Stimulated activated CD8-positive, alpha-beta memory T cell treated with anti-CD3 and anti-CD28 coated beads, Interleukin-15, amount 100 ng/mL, for 4 hours (primary cell): ENCODE results near the gene PLG.
"Not testable (repeated sequence)": the region's sequence is repeated elsewhere in the genome, so short reads cannot be mapped to it uniquely, and the experiment has no call there.

Source experiments
- DNase-seq, 2 donors: peaks; one replicate each; pipeline ENCODE4 v3.0.0-alpha.2; 2020; ENCODE audit warnings: low read depth in 2 of 2

The PLG gene

DNA sequence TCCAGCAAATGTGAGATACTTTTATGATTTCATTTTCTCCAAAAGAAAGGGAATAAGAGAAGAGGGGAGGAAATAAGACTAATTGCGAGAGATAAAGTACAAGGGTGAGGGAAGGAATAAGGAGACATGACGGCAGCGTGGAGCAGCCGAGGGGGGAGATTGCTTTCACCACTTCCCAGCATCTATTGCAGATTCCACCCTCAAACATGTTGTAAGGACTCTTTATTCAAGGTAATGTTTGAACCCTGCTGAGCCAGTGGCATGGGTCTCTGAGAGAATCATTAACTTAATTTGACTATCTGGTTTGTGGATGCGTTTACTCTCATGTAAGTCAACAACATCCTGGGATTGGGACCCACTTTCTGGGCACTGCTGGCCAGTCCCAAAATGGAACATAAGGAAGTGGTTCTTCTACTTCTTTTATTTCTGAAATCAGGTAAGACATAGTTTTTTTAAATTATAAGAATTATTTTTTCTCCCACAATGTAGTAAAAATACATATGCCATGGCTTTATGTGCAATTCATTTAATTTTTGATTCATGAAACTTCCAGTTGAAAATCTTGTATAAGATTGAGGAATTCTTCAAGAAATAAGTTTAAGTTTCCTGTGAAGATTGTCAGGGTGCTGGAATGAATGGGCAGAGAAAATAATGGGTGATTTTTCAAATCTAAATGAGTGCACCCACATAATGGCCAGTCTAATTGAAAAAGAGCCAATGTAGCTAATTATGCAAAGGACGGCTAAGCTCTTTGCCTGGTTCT is at the start of gene PLG:
PLG (plus strand) TSS at position 327 of the 763 bp plus-strand sequence; CDS start at position 388, 61 bp downstream.
- DNase-seq: not testable (repeated sequence)

DNA sequence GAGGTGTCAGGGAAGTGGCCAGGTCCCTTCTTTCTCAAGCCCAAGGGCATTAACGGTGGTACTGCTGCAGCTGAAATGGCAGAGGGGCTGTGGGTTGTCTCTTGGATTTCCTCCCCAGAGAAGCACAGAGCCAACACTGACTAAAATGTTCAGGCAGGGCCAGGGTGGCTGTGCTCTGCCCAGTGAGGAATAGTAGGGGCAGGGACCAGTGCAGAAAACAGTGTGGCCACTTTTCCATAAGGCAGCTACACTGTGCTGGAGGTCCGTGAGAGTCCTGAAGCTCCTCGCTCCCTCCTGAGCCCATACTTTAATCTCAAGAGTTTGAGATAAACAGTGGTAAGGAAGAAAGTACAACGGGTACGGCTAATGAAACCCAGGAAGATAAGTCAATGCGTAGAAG is 42.5 kb upstream of the PLG start:
- no peak for DNase-seq

DNA sequence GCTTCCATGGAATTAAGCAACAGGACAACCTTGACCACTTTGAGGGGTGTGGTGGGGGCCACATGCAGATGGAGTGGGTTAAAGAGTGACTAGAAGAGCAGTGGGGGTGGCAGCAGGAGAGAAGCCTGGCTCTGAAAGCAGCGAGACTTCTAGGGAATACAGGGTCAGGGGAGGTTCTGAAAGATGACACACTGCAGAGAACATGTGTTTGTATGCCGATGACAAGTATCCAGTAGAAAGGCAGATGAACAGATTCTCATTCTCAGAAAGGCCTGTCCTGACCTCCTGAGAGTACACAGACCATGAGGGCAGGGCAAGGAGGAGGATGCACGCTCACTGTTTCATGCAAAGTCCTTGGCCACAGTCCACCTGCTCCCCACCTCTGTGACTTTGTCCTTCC is 40.8 kb upstream of the PLG start:
- DNase-seq: no peak

DNA sequence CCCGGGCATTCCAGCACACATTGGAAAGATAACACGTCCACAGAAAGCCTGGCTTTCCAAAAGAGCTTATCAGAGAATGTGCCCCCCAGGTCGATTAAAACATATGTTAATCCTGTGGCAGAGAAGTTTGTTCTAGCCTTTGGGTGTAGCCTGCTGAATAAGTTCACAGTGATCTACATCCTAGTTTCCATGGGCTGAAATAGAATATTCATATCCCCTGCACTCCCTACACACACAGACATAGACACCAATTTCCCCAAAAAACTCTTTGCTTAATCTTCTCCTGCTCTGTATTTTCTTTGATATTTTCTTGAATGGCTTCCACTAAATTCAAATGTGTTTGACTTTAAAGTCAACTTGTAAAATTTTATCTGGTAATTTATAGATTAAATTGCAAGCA is 39.6 kb upstream of the PLG start:
- no peak for DNase-seq

DNA sequence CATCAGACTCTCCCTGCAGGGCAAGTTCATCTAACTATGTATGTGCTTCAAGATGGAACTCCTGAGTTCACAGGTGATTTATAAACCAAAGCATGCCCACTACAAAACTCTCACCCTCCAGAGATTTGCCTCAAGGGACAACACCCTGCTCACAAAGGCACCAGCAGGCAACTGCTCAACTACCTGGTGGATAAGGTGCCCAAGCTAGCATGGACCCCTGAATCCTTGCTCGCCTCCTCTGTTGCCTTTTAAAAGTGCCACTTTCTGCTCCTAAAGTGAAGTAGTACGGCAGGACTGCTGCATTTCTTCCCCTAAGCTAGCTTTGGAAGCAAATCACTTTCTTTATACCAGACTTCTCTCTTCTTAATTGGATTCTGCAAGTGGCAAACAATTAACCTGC is 39.2 kb upstream of the PLG start:
- no peak for DNase-seq

DNA sequence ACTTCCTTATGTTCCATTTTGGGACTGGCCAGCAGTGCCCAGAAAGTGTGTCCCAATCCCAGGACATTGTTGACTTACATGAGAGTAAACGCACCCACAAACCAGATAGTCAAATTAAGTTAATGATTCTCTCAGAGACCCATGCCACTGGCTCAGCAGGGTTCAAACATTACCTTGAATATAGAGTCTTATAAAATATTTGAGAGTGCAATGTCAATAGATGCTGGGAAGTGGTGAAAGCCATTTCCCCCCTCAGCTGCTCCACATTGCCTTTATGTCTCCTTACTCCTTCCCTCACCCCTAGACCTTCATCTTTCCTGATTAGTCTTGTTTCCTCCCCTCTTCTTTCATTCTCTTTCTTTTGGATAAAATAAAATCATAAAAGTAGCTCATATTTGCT is 37.8 kb upstream of the PLG start, which contains the start of gene LPA:
LPA (minus strand) TSS at position 78 of the 400 bp plus-strand sequence; CDS start at position 17, 61 bp downstream.
- not testable (repeated sequence) for DNase-seq

DNA sequence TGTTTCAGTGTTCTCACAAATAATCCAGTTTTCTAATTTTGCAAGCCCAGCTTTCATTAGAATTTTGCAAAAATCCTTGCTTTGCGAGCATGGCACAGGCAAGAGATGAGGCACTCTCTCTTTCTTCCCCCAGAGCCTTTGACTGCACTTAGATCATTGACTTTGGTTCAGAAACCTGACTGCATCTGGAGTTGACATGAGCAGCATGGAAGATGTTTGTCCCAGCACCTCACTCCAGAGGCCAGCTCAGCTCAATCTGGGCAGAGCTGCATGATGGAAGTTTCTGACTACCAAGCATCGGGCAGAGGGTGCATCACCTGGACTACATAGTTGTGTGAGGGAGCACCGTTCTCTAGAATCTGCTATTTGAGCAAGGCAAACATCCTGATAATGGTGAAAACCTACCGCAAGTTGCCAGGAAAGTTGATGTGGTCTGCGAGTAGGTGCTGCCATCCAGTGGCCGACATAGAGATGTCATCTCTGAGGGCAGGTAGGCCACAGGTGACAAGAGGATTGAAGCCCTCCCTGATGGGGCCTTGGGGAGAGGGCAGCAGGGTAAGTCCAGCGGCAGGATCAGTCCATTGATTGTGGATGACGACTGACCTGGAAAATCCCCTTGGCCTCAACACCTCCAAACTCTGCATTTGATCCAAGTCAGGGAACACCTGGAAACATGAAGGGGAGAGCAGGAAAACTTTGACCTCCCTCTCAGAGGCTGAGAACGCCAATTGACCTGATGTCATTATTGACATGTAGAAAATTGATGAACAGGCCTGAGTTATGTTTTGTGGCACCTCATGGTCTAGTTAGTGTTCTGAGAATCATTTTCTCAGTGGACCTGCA is 34.2 kb upstream of the PLG start:
- DNase-seq: no peak

DNA sequence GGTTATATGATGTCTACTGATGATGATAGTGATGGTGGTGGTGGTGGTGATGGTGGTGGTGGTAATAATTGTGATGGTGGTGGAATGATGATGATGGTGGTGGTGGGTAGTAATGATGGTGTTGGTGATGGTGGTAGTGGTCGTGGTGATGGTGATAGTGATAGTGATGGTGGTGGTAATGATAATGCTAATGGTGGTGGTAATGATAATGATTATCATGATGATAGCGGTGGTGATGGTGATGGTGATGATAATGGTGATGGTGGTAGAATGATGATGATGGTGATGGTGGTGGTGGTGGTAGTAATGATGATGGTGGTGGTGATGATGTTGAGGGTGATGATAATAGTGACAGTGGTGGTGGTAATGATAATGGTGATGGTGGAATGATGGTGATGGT is 33.5 kb upstream of the PLG start:
- no peak for DNase-seq

DNA sequence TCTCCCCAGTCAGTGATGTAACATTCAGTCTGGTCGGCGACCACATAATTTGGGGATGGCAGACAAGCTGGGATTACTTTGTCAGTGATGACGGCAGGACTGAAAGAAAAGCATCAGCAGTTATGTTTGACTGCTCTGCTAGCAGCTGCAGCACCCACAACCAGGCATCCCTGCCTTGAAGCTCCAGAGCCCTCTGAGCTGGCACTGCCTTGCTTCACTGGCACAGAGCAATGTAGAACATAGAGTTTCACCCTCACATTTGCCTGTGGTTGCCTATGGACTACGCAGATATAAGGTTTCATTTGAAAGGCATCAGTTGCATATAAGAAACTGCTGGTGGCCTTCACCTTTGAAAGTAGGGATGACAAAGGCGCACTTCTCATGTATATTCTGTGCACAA is 25.6 kb upstream of the PLG start:
- not testable (repeated sequence) for DNase-seq

DNA sequence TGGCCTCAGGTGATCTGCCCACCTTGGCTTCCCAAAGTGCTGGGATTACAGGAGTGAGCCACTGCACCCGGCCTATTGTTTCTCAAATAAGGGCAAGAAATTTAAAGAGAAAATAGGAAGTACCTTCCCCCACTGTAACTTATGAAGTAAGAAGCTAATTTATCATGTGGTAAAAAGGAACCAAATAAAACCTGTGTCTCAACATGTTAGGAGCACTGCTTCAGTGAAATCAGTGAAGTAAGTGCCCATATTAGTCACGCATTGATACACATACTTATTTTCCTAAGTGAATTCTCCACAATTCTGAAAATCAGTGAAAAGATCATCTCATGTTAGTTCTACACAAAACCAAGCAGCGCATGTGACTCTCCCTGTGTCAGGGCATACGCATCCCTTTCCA is 23.8 kb upstream of the PLG start:
- no peak for DNase-seq

DNA sequence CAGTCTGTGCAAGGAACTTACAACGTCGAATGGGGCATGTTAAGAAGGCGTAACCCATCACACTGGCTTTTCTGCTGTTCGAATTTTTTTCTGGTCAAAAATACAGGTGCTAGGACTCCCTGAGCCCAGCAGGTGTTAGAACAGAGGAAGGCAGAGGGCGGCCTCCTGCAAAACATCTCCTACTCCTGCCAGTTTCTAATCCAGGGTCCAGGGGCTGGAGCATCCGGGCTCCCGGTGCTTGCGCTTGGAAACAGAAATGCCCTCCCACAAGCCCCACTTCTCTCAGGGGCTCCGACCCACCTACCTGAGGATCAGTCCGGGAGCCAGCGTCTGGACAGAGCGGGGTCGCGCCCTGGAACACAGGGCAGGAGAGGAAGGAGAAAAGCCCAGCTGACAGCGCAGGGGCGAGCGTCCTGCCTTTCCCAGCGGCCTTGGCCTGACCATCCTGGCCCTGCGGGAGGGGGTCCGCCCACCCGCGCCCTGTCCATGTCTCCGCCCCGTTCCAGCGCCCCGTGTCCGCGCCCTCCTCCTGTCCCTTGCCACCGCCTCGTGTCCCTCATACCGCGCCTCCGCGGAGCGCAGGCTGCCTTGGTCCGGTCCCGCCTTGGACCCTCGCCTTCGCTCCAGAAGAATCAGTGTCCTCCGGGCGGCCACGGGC is 23.2 kb upstream of the PLG start:
- DNase-seq: no peak

DNA sequence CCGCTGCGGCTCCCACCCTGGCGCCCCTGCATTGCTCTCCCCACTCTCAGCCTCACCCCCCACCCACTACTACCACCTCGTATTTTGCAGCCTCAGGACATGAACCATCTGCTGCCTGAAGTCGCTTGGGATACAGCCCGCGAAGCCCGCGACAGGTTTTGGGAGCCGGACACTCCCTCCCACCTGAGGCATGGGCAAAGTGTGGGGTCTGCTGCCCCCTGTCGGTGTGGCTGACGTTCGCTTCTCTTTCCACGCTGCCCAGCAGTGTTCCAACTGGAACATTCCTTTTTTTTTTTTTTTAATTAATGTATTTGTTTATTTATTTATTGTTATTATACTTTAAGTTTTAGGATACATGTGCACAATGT is 22.7 kb upstream of the PLG start:
- DNase-seq: no peak

DNA sequence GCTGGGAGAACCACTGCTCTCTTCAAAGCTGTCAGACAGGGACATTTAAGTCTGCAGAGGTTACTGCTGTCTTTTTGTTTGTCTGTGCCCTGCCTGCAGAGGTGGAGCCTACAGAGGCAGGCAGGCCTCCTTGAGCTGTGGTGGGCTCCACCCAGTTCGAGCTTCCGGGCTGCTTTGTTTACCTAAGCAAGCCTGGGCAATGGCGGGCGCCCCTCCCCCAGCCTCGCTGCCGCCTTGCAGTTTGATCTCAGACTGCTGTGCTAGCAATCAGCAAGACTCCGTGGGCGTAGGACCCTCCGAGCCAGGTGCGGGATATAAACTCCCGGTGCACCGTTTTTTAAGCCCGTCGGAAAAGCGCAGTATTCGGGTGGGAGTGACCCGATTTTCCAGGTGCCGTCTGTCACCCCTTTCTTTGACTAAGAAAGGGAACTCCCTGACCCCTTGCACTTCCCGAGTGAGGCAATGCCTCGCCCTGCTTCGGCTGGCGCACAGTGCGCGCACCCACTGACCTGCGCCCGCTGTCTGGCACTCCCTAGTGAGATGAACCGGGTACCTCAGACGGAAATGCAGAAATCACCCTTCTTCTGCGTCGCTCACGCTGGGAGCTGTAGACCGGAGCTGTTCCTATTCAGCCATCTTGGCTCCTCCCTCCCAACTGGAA is 16.8 kb upstream of the PLG start:
- DNase-seq: not testable (repeated sequence)

DNA sequence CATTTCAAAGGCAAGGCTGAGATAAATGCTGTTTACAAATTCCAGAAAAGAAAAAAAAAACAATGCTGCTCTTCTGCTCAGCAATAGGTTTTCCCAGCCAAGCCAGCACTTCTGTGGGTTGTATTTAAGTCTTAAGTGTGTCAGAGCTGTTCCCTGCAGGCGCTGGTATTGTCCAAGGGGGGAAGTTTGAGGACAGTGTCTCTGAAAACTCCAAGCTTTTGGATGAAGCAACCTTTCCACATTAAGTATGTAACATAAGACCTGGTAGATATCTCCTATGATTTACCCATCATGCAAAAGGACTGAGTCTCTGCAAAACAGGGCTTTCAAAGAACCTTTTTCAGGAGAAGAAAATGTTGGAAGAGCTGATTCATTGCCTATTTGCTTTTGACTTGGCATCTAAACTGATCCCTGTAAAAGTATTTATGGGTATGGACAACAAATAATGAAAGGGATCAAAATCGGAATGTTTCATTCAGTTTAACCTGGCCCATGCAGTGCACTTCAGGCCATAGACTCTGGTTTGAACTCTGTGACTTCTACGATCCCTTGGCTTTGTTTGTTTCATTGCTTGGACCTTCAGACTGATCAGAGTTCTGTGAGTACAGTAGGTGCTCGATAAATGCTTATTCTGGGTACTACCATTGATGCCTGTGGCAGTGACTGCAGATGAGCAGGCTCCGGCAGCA is 16.1 kb upstream of the PLG start:
- DNase-seq: no peak

DNA sequence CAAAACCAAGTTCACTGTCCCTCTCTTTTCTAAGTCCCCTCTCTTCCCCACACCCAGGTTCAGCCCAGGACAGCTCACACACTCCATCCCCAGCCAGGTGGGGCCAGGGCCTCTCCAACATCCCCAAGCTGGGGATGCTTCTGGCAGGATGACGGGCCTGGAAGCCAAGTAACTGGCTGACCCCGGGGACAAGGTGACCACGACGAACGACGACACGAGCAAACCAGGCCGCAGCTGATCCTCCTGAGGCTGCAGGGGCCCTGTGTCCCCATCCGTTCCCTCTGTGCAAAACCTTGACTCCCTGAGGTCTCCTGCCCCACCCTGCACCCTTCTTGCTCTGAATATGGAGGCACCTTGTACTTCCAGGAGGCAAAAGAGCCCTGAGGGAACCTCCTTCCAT is 11.6 kb upstream of the PLG start:
- no peak for DNase-seq

DNA sequence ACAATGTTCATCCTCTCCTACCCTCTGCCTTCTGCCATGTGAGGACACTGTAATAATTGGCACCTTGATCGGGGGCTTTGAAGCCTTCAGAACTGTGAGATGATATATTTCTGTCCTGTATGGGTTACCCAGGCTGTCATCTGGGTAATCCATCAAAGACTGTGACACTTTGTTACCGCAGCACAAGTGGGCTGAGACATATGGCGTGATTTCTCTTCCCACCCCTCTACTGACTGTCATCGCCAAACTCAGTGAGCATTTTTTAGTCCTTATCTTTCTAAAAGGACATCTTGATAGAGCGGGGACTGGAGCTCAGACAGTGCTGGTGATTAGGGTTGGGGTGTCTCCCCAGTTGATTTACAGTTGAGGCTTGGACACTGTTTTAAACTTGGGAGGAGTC is 10.4 kb upstream of the PLG start:
- DNase-seq: no peak

DNA sequence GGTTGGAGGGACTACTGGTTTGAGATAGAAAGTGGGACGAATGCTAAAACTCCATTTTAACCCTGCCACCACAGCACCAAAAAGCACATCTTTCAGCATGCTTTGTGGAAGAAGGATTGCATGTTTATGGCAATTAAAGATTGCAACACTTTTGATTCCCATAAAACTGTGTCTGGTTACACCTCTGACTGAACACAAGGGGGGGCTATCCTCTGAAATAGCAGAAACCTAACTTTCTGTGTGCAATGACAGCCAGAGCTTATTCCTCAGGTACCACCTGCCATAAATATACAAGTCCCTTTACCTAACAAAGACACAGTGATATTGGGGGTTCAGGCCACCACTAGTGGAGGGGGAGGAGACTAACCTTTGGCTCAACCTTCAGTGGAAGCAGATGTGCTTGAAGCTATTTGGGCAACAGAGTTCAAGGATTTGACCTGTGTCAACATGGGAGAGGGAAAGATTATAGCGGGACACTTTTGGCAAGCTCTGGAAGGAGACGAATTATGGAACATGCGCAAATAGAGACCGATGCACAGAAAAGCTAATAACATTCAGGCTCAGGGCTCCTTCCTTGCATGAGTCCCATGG is 9.6 kb upstream of the PLG start:
- DNase-seq: no peak

DNA sequence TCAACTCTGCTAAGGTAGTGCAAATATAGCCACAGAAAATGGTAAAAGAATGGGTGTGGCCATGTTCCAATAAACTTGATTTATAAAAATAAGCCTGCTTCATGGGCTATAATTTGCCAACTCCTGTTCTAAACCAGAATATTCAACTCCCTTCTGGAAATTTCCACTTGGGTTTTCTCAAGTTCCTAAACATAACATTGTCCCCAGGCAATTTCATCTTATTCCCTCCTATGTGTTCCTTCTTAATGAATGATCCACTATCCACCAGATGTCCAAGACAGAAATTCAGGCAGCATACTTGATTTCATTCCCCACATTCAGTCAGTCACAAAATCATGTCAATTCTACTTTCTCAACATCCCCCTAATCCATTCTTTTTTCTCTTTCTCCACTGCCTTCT is 7.0 kb upstream of the PLG start:
- not testable (repeated sequence) for DNase-seq

DNA sequence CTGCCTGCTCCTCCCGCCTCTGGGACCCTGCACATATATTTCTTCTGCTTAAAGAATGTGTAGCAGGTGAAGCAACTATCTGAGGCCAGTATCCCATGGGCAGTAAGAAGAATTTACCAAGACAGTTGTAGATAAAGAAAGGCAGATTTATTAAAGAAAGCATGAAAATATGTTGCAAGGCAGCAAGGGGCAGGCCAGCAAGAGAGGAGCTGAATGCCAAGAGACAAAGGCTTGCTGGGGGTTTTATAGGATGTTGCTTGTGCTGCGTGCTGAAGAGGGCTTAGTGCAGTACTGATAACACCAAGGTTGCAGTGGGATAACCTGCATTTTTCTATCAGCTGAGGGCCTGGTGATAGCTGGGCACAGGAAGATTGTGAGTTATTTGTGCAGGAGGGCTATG is 6.4 kb upstream of the PLG start:
- not testable (repeated sequence) for DNase-seq

DNA sequence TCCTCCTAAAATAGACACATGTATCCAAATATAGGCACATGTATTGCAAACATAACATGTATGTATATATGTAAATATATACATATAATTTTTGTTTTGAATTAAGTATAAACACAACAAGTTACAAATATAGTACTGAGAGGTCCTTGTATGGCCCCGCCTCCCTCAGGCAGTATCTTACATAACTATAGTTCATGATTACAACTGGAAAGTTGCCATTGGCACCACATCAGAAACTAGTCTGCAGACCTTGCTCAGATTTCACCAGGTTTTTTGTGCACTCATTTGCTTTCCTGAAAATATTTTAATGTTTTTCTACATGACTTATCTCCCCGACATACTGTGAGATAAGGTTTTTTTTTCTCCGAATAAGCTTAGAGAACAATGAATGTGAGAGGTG is 5.2 kb upstream of the PLG start:
- DNase-seq: not testable (repeated sequence)

DNA sequence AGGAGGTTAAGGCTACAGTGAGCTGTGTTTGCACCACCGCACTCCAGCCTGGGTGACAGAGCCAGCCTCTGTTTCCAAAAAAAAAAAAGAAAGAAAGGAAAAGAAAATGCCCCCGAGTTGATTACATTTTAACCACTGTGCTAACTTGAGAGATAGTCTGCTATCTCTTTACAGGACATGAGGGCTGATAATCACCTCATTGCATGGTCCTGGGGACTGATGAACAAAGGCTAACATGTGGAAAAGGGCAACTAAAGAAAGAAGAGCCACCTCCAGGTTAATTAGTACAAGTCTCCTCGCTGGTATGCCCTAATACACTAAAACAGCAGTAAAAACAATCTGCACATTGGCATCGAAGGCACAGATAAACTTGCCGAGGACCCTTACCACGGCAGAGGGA is 4.2 kb upstream of the PLG start:
- DNase-seq: no peak
